ENCODE measurements around the gene NBEAL2. TPM values are rescaled to one million over a fixed set of nuclear protein-coding genes. Genes with fewer than 3 reads are reported as not detected.

NBEAL2 gene
- total RNA-seq, 4 donors from 2014 or later: 4.1 to 8.7 (median 7.5) TPM

GRCh38 chr3:46999516-47000197, 20.2 kb downstream of the NBEAL2 start:
- ATAC-seq: no peak
- in situ Hi-C loops (cut with MboI; ENCODE audit: low sequenced_read_pairs in 4 of 4) (loop anchor here in 1 of 4 donors (25.0 kb wide), 1 partner anchor 312 kb away; the partner anchor contains the start of gene ALS2CL), intact Hi-C loops (cut with DNase I; ENCODE audit: low total_unique reads) (loop anchor here (5.0 kb wide), 1 partner anchor 292 kb away; no protein-coding TSS in a partner anchor)
- H3K36me3 ChIP-seq: peaks cover 0 to 32% of the 10 kb centered on the region in 2 donors
- H3K27me3 ChIP-seq: no peaks in the 10 kb centered on the region
- no peak overlapping the region for H3K27ac ChIP-seq
- no peak overlapping the region for H3K4me3 ChIP-seq
- no peaks in the 10 kb centered on the region for H3K4me1 ChIP-seq
- DNase-seq: no peak
- no peaks in the 10 kb centered on the region for H3K9me3 ChIP-seq
- TF ChIP-seq POLR2A (IDR thresholded peaks at IDR 0.05) (no peak), CTCF (IDR thresholded peaks at IDR 0.05 in 4 of 5, conservative IDR thresholded peaks at IDR 0.05 in 1 of 5) (no peak)

- peaks cover 0 to 29% of the 10 kb centered on the region in 2 donors for H3K36me3 ChIP-seq
Observed at GRCh38 chr3:47000198-47000815, 20.8 kb downstream of the NBEAL2 start.

GRCh38 chr3:47000922-47001730, 21.7 kb downstream of the NBEAL2 start:
- Histone ChIP-seq H3K9me3 (no peaks in the 10 kb centered on the region), H3K4me1 (no peaks in the 10 kb centered on the region), H3K27ac (no peak overlapping the region), H3K4me3 (no peak overlapping the region), H3K27me3 (no peaks in the 10 kb centered on the region), H3K36me3 (peaks cover 0 to 29% of the 10 kb centered on the region in 2 donors)
- intact Hi-C loops (cut with DNase I; ENCODE audit: low total_unique reads) (no loop called here), in situ Hi-C loops (cut with MboI; ENCODE audit: low sequenced_read_pairs in 4 of 4) (loop anchor here in 1 of 4 donors (25.0 kb wide), 1 partner anchor 314 kb away; the partner anchor contains the start of gene ALS2CL)
- DNase-seq (no peak), ATAC-seq (no peak)
- no peak for TF ChIP-seq POLR2A (IDR thresholded peaks at IDR 0.05)
- no peak for TF ChIP-seq CTCF (IDR thresholded peaks at IDR 0.05 in 4 of 5, conservative IDR thresholded peaks at IDR 0.05 in 1 of 5)

More at GRCh38 chr3:47000198-47000815, 20.8 kb downstream of the NBEAL2 start:
- intact Hi-C loops (cut with DNase I; ENCODE audit: low total_unique reads) (no loop called here), in situ Hi-C loops (cut with MboI; ENCODE audit: low sequenced_read_pairs in 4 of 4) (loop anchor here in 1 of 4 donors (25.0 kb wide), 1 partner anchor 313 kb away; the partner anchor contains the start of gene ALS2CL)
- Histone ChIP-seq H3K9me3 (no peaks in the 10 kb centered on the region), H3K27ac (no peak overlapping the region), H3K4me3 (no peak overlapping the region), H3K4me1 (no peaks in the 10 kb centered on the region), H3K27me3 (no peaks in the 10 kb centered on the region)
- DNase-seq (no peak), ATAC-seq (no peak)
- TF ChIP-seq POLR2A (IDR thresholded peaks at IDR 0.05) (no peak), CTCF (IDR thresholded peaks at IDR 0.05 in 4 of 5, conservative IDR thresholded peaks at IDR 0.05 in 1 of 5) (no peak)

GRCh38 chr3:47001731-47002170, 22.3 kb downstream of the NBEAL2 start:
- Histone ChIP-seq H3K27ac (no peak overlapping the region), H3K36me3 (peaks cover 0 to 29% of the 10 kb centered on the region in 2 donors), H3K4me1 (no peaks in the 10 kb centered on the region), H3K27me3 (no peaks in the 10 kb centered on the region), H3K9me3 (no peaks in the 10 kb centered on the region), H3K4me3 (no peak overlapping the region)
- intact Hi-C loops (cut with DNase I; ENCODE audit: low total_unique reads): no loop called here
- in situ Hi-C loops (cut with MboI; ENCODE audit: low sequenced_read_pairs in 4 of 4): loop anchor here in 1 of 4 donors (25.0 kb wide), 1 partner anchor 314 kb away; the partner anchor contains the start of gene ALS2CL
- DNase-seq: no peak
- ATAC-seq: no peak
- TF ChIP-seq POLR2A (IDR thresholded peaks at IDR 0.05) (no peak), CTCF (IDR thresholded peaks at IDR 0.05 in 4 of 5, conservative IDR thresholded peaks at IDR 0.05 in 1 of 5) (no peak)

All from gastrocnemius medialis (tissue), 4 donors.